GM12878 (cell line): Measurements from ENCODE around the gene PLEKHA7. TPM values are rescaled to one million over a fixed set of nuclear protein-coding genes. Genes with fewer than 3 reads are reported as not detected.

Source experiments
- ATAC-seq: fragments of 200-7000 bp; cut with Tn5 transposase; 3 replicates; pipeline ENCODE4 v1.9.1; 2020; ENCODE audit warnings: mild to moderate bottlenecking, moderate library complexity
- BruUV-seq: library from RNA; stranded (reverse); fragments of 400-500 nt; replicated peaks from 2 replicates; lab custom pipeline; 2021; lab: Mats Ljungman, UMichigan
- CTCF ChIA-PET: fragments of 300-600 bp; sonication (Branson Sonifier 250); formaldehyde crosslinking; extraction: SDS; loops from one replicate; lab custom pipeline; 2021; ENCODE audit warnings: inconsistent platforms; lab: Yijun Ruan, JAX
- POLR2A ChIA-PET: fragments of 350-600 bp; formaldehyde crosslinking; extraction: SDS; loops from one replicate; lab custom pipeline; 2021; ENCODE audit warnings: inconsistent platforms; lab: Charles Lee
- RAD21 ChIA-PET: fragments of 300-600 bp; sonication (Branson Sonifier 250); formaldehyde crosslinking; loops from one replicate; lab custom pipeline; 2023; ENCODE audit warnings: antibody characterized with exemption; ENCODE audit not compliant: unreplicated experiment; lab: Charles Lee
- SMC1A ChIA-PET: fragments of 300-600 bp; sonication (Branson Sonifier 250); formaldehyde crosslinking; loops from one replicate; lab custom pipeline; 2023; ENCODE audit not compliant: unreplicated experiment, uncharacterized antibody; lab: Charles Lee
- DNase-seq: peaks from one replicate; pipeline ENCODE4 v3.0.0-alpha.2; 2011; ENCODE audit warnings: low read depth, low spot score
- FAIRE-seq: peaks from 3 replicates; lab custom pipeline; 2011; peaks lifted over from hg19 to GRCh38; lab: Jason Lieb, UNC
- H2AFZ ChIP-seq: 2 replicates; pipeline ENCODE4 v1.6.0; 2011; ENCODE audit warnings: low read depth, low read length, control low read depth; ENCODE audit not compliant: control insufficient read depth
- H3K27ac ChIP-seq: 2 replicates; pipeline ENCODE4 v1.5.1; 2011; ENCODE audit warnings: control low read depth; ENCODE audit not compliant: control insufficient read depth, insufficient read depth
- H3K27me3 ChIP-seq, 2 experiments: replicated peaks in 1 of 2; 2 replicates each; pipeline versions ENCODE4 v1.6.0 to v1.6.1; 2011; ENCODE audit warnings: low read length in 1 of 2; ENCODE audit not compliant: control insufficient read depth in 2 of 2, insufficient read depth in 2 of 2
- H3K36me3 ChIP-seq, 2 experiments: 2 replicates each; pipeline ENCODE4 v1.5.1; 2011; ENCODE audit warnings: low read length in 1 of 2; ENCODE audit not compliant: control insufficient read depth in 2 of 2, insufficient read depth in 2 of 2
- H3K4me1 ChIP-seq: 2 replicates; pipeline ENCODE4 v1.6.1; 2011; ENCODE audit warnings: mild to moderate bottlenecking, low read length, moderate library complexity, mixed read lengths; ENCODE audit not compliant: control insufficient read depth, insufficient read depth
- H3K4me2 ChIP-seq: 2 replicates; pipeline ENCODE4 v1.6.0; 2011; ENCODE audit warnings: control low read depth; ENCODE audit not compliant: control insufficient read depth, insufficient read depth
- H3K4me3 ChIP-seq: fragments of 200-600 bp; sonication (generic); 2 replicates; pipeline ENCODE4 v1.5.1; 2016
- H3K79me2 ChIP-seq: 2 replicates; pipeline ENCODE4 v1.6.0; 2011; ENCODE audit warnings: low read length; ENCODE audit not compliant: control insufficient read depth, insufficient read depth
- H3K9ac ChIP-seq: 2 replicates; pipeline ENCODE4 v1.8.0; 2011; ENCODE audit warnings: low read length, control low read depth, mixed read lengths; ENCODE audit not compliant: control insufficient read depth, insufficient read depth
- H3K9me3 ChIP-seq: replicated peaks from 3 replicates; pipeline ENCODE4 v1.5.1; 2011; ENCODE audit warnings: mild to moderate bottlenecking, low read length; ENCODE audit not compliant: control insufficient read depth, insufficient read depth
- H4K20me1 ChIP-seq: 2 replicates; pipeline ENCODE4 v1.6.0; 2011; ENCODE audit not compliant: control insufficient read depth, insufficient read depth
- BACH1 ChIP-seq: fragments of 450-650 bp; IDR thresholded peaks from 2 replicates; pipeline ENCODE4 v1.6.1; 2017; ENCODE audit warnings: mild to moderate bottlenecking, borderline replicate concordance
- CREM ChIP-seq: IDR thresholded peaks from 2 replicates; pipeline ENCODE4 v1.6.1; 2014; ENCODE audit warnings: antibody characterized with exemption, low read depth
- FOS ChIP-seq: IDR thresholded peaks from 3 replicates; pipeline ENCODE4 v1.6.1; 2011; ENCODE audit warnings: borderline replicate concordance; ENCODE audit not compliant: insufficient read length; ENCODE audit errors: extremely low read depth
- HDGF ChIP-seq: fragments of 450-650 bp; IDR thresholded peaks from 2 replicates; pipeline ENCODE4 v1.6.1; 2016; ENCODE audit warnings: antibody characterized with exemption
- HSF1 ChIP-seq: fragments of 150-350 bp; IDR thresholded peaks from 2 replicates; pipeline ENCODE4 v1.6.1; 2014; ENCODE audit warnings: mild to moderate bottlenecking, low read depth, low read length
- JUNB ChIP-seq: IDR thresholded peaks from 2 replicates; pipeline ENCODE4 v1.6.1; 2016; ENCODE audit warnings: antibody characterized with exemption, mild to moderate bottlenecking
- MEF2A ChIP-seq: IDR thresholded peaks from 2 replicates; pipeline ENCODE4 v1.6.1; 2011; ENCODE audit warnings: low read depth, mild to moderate bottlenecking, low read length, moderate library complexity; ENCODE audit not compliant: insufficient read depth
- PML ChIP-seq: IDR thresholded peaks from 2 replicates; pipeline ENCODE4 v1.6.1; 2012; ENCODE audit warnings: low read length, inconsistent platforms
- ZBTB40 ChIP-seq: fragments of 450-650 bp; IDR thresholded peaks from 2 replicates; pipeline ENCODE4 v1.6.1; 2016; ENCODE audit warnings: mild to moderate bottlenecking, moderate library complexity, borderline replicate concordance
- ZNF207 ChIP-seq: fragments of 450-650 bp; IDR thresholded peaks from 2 replicates; pipeline ENCODE4 v1.6.1; 2014; ENCODE audit warnings: antibody characterized with exemption, mild to moderate bottlenecking, borderline replicate concordance
- WGBS: methylation state at CpG from one replicate; pipeline ENCODE4 v1.1.6; 2016; ENCODE audit warnings: low lambda C conversion rate; ENCODE audit not compliant: insufficient replicate concordance, insufficient coverage; ENCODE audit errors: missing lambda C conversion rate; 5-methylcytosine and 5-hydroxymethylcytosine counted together
- in situ Hi-C: fragments of 300-500 bp; cut with MboI; formaldehyde crosslinking; loops from 9 replicates; pipeline ENCODE4 v1.14.3; 2018; ENCODE audit warnings: mixed read lengths
- intact Hi-C: fragments of 100-400 bp; cut with micrococcal nuclease; formaldehyde crosslinking; loops from one replicate; pipeline ENCODE4 v1.14.2; 2022; ENCODE audit not compliant: unreplicated experiment
- polyA plus RNA-seq, 11 experiments: library from polyadenylated mRNA; depleted of rRNA in 4 of 11; unstranded in 6 of 11; stranded (reverse) in 5 of 11; fragments of >200 nt; fragmentation: Nextera tagmentation in 4 of 11; fragmentation: Illumina TruSeq in 1 of 11; extraction: Ambion mirVana in 4 of 11; extraction: Trizol in 1 of 11; gene quantifications; 1 replicate in 1 of 11; 2 replicates in 10 of 11; pipeline versions ENCODE4 v1.2.1 to v1.2.3, GENCODE V29; 2011 to 2016; ENCODE audit warnings: inconsistent platforms in 2 of 11, missing spikeins in 2 of 11, low read depth in 1 of 11
- total RNA-seq, 4 experiments: library from RNA; depleted of rRNA in 3 of 4; stranded (reverse); fragments of >200 nt in 3 of 4; fragmentation: Illumina TruSeq in 1 of 4; extraction: Trizol in 1 of 4; gene quantifications; 2 replicates each; pipeline versions ENCODE4 v1.2.1 to v1.2.3, GENCODE V29; 2013 to 2021
- TF ChIP-seq, protein P1 (sequence below): fragments of 450-650 bp; formaldehyde crosslinking; IDR thresholded peaks from 2 replicates; pipeline ENCODE4 v1.4.0; 2020; ENCODE audit warnings: mild to moderate bottlenecking, moderate library complexity

PLEKHA7 gene
- total and polyA plus RNA-seq, 10 of the 15 experiments (the other 5 are each of a cell fraction or from before 2014, with no cell fraction given) = 0.45 to 5.3 (median 2.1) TPM

GRCh38 chr11:16862726-16863125 is 151.5 kb downstream of the PLEKHA7 start:
- intact Hi-C loops (no loop called here), in situ Hi-C loops (no loop called here)
- no peaks in the 10 kb centered on the region; the same call in 1 of the 3 replicates for H3K9me3 ChIP-seq
- no peak overlapping the region for H2AFZ ChIP-seq
- no peaks in the 10 kb centered on the region for H3K79me2 ChIP-seq
- ChIA-PET RAD21 (no interaction called here), POLR2A (no interaction called here), CTCF (interaction anchor here (2.4 kb wide), 1 partner anchor 49 kb away, joined by 7 read pairs; no protein-coding TSS in a partner anchor), SMC1A (interaction anchor here (1.6 kb wide), 1 partner anchor 79 kb away, joined by 4 read pairs; no protein-coding TSS in a partner anchor)
- H3K4me3 ChIP-seq = no peak overlapping the region
- H3K36me3 ChIP-seq = no peaks in the 10 kb centered on the region
- H3K4me2 ChIP-seq = no peak overlapping the region
- no peak for DNase-seq
- no peaks in the 10 kb centered on the region; a peak in 1 of 4 replicates for H3K27me3 ChIP-seq
- no peak for ATAC-seq
- no peaks in the 10 kb centered on the region for H3K4me1 ChIP-seq
- no peak overlapping the region for H3K9ac ChIP-seq
- no peak for FAIRE-seq
- 72% methylated on average over 3 of the region's 3 CpGs for WGBS
- TF ChIP-seq PML (no peak), FOS (no peak), CREM (no peak), ZNF207 (no peak), JUNB (no peak), MEF2A (no peak), ZBTB40 (no peak), HDGF (no peak), BACH1 (no peak), HSF1 (no peak)
- TF ChIP-seq, protein P1, sequence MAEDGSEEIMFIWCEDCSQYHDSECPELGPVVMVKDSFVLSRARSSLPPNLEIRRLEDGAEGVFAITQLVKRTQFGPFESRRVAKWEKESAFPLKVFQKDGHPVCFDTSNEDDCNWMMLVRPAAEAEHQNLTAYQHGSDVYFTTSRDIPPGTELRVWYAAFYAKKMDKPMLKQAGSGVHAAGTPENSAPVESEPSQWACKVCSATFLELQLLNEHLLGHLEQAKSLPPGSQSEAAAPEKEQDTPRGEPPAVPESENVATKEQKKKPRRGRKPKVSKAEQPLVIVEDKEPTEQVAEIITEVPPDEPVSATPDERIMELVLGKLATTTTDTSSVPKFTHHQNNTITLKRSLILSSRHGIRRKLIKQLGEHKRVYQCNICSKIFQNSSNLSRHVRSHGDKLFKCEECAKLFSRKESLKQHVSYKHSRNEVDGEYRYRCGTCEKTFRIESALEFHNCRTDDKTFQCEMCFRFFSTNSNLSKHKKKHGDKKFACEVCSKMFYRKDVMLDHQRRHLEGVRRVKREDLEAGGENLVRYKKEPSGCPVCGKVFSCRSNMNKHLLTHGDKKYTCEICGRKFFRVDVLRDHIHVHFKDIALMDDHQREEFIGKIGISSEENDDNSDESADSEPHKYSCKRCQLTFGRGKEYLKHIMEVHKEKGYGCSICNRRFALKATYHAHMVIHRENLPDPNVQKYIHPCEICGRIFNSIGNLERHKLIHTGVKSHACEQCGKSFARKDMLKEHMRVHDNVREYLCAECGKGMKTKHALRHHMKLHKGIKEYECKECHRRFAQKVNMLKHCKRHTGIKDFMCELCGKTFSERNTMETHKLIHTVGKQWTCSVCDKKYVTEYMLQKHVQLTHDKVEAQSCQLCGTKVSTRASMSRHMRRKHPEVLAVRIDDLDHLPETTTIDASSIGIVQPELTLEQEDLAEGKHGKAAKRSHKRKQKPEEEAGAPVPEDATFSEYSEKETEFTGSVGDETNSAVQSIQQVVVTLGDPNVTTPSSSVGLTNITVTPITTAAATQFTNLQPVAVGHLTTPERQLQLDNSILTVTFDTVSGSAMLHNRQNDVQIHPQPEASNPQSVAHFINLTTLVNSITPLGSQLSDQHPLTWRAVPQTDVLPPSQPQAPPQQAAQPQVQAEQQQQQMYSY (CRISPR knock-in tag) = no peak
- H4K20me1 ChIP-seq = no peaks in the 10 kb centered on the region
- BruUV-seq = no TSS peak
- H3K27ac ChIP-seq = no peak overlapping the region
